NCI-H526 (cell line): ENCODE data around the gene FOXJ2.
"Not testable (repeated sequence)": the region's sequence is repeated elsewhere in the genome, so short reads cannot be mapped to it uniquely, and the experiment has no call there.

Source experiments
- DNase-seq, 2 experiments: peaks; one replicate each; lab custom pipeline; 2025; lab: John Stamatoyannopoulos, UW

Gene FOXJ2

GRCh38 chr12:8032242-8033152 lies at the start of gene FOXJ2:
FOXJ2 (plus strand) TSS chr12:8032716; CDS start chr12:8039833, 7,117 bp downstream.
- peak in 1 of 2 experiments; percentile 85 for DNase-seq

GRCh38 chr12:7983019-7983418 lies 49.5 kb upstream of the FOXJ2 start:
- DNase-seq = not testable (repeated sequence)

GRCh38 chr12:7983460-7983859 lies 49.1 kb upstream of the FOXJ2 start:
- DNase-seq = not testable (repeated sequence)

GRCh38 chr12:7984900-7985299 lies 47.6 kb upstream of the FOXJ2 start:
- no peak for DNase-seq

- DNase-seq = no peak
These were observed 46.6 kb upstream of the FOXJ2 start for GRCh38 chr12:7985802-7986418.

- no peak for DNase-seq
These were observed 42.6 kb upstream of the FOXJ2 start for GRCh38 chr12:7989827-7990491.

GRCh38 chr12:7991535-7991934 lies 41.0 kb upstream of the FOXJ2 start:
- DNase-seq = no peak

GRCh38 chr12:7994731-7995205 lies 37.7 kb upstream of the FOXJ2 start:
- DNase-seq = no peak

GRCh38 chr12:7995266-7995963 lies 37.1 kb upstream of the FOXJ2 start:
- peak; percentile 66 to 88 for DNase-seq

GRCh38 chr12:8000827-8001226 lies 31.7 kb upstream of the FOXJ2 start:
- not testable (repeated sequence) for DNase-seq

GRCh38 chr12:8001496-8001895 lies 31.0 kb upstream of the FOXJ2 start:
- not testable (repeated sequence) for DNase-seq

- not testable (repeated sequence) for DNase-seq
These were observed 27.6 kb upstream of the FOXJ2 start for GRCh38 chr12:8004897-8005296.

GRCh38 chr12:8011331-8011730 lies 21.2 kb upstream of the FOXJ2 start:
- no peak for DNase-seq

GRCh38 chr12:8012651-8013309 lies 19.7 kb upstream of the FOXJ2 start:
- no peak for DNase-seq

- DNase-seq = no peak
These were observed 17.7 kb upstream of the FOXJ2 start for GRCh38 chr12:8014836-8015235.

GRCh38 chr12:8018213-8018612 lies 14.3 kb upstream of the FOXJ2 start:
- DNase-seq = not testable (repeated sequence)

GRCh38 chr12:8018666-8019581 lies 13.6 kb upstream of the FOXJ2 start:
- peak in 1 of 2 experiments; percentile 49 for DNase-seq

- DNase-seq = peak; percentile 97 to 98
These were observed 6.1 kb upstream of the FOXJ2 start for GRCh38 chr12:8026291-8026900.

GRCh38 chr12:8027856-8028255 lies 4.7 kb upstream of the FOXJ2 start:
- DNase-seq = no peak

GRCh38 chr12:8028267-8028666 lies 4.2 kb upstream of the FOXJ2 start:
- no peak for DNase-seq
